BE2C (cell line): Measurements from ENCODE around the gene CPLX1.

Source experiments
- DNase-seq: peaks from one replicate; pipeline ENCODE4 v3.0.0-alpha.2; 2020
- H3K27me3 ChIP-seq: fragments of 250-450 bp; sonication (Bioruptor Pico); 2 replicates; pipeline ENCODE4 v1.5.1; 2020; ENCODE audit warnings: mild to moderate bottlenecking
- H3K36me3 ChIP-seq: fragments of 250-450 bp; sonication (Bioruptor Pico); 2 replicates; pipeline ENCODE4 v1.5.1; 2020; ENCODE audit warnings: mild to moderate bottlenecking
- H3K4me1 ChIP-seq: fragments of 250-450 bp; sonication (Bioruptor Pico); 2 replicates; pipeline ENCODE4 v1.5.1; 2020
- H3K4me3 ChIP-seq: 2 replicates; pipeline ENCODE4 v1.5.1; 2011; ENCODE audit warnings: low read depth, low read length
- H3K9me3 ChIP-seq: fragments of 250-450 bp; sonication (Bioruptor Pico); 2 replicates; pipeline ENCODE4 v1.5.1; 2020
- TF ChIP-seq, protein P1 (sequence below): IDR thresholded peaks from 2 replicates; pipeline ENCODE4 v1.5.1; 2012; ENCODE audit warnings: mild to moderate bottlenecking, low read depth, low read length

Gene CPLX1

GRCh38 chr4:821631-822030, 4.3 kb downstream of the CPLX1 start:
- no peak for DNase-seq
- H3K4me1 ChIP-seq, result peaks cover 17% of the 10 kb centered on the region
- TF ChIP-seq, protein P1, sequence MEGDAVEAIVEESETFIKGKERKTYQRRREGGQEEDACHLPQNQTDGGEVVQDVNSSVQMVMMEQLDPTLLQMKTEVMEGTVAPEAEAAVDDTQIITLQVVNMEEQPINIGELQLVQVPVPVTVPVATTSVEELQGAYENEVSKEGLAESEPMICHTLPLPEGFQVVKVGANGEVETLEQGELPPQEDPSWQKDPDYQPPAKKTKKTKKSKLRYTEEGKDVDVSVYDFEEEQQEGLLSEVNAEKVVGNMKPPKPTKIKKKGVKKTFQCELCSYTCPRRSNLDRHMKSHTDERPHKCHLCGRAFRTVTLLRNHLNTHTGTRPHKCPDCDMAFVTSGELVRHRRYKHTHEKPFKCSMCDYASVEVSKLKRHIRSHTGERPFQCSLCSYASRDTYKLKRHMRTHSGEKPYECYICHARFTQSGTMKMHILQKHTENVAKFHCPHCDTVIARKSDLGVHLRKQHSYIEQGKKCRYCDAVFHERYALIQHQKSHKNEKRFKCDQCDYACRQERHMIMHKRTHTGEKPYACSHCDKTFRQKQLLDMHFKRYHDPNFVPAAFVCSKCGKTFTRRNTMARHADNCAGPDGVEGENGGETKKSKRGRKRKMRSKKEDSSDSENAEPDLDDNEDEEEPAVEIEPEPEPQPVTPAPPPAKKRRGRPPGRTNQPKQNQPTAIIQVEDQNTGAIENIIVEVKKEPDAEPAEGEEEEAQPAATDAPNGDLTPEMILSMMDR, result no peak
- no peak overlapping the region for H3K4me3 ChIP-seq
- H3K9me3 ChIP-seq, result no peaks in the 10 kb centered on the region
- peaks cover 69% of the 10 kb centered on the region for H3K36me3 ChIP-seq
- H3K27me3 ChIP-seq, result no peaks in the 10 kb centered on the region

- peak; percentile 9 for DNase-seq
- H3K36me3 ChIP-seq, result peaks cover 70% of the 10 kb centered on the region
These were observed 4.7 kb downstream of the CPLX1 start for GRCh38 chr4:821181-821591.

DNA sequence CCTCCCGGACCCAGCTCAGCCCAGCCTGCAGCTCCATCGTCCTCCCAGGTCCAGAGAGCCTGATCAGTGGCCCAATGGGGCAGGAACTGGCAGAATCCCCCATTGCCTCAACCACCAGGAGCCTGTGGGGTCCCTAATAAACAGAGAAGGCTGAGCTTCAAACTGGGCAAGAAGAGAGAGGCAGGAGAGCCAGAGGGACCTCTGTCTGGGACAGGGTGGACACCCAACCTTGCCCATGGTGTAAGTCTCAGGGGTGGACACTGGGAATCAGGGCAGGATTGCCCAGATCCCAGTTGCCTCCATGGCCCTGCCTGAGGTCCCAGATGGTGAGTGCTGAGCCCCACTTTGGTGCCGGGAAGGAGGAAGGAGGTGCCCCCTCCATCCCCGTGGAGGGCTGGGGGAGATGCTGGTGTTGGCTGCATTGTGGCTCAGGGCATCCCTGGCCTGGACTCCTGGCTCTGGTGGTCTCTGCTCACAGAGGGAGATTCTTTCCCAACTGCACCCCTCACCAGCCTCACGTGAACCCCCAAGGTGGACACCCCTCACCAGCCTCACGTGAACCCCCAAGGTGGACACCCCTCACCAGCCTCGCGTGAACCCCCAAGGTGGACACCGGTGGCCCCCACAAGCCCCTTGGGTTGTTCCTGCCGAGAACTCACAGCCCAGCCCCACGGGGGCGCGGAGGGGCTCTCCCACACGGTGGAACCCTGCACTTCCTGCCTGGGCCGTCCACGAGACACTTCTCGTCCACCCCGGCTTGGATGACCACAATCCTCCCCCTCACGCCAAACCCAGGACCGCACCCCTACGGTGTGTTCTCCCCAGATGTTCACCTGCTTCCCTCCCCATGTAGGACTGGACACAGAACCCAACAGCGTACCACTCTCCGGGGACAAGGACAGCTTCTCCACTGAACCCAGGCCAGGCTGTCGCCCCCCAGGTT, 5.4 kb downstream of the CPLX1 start:
- Histone ChIP-seq H3K4me3 (no peak overlapping the region), H3K27me3 (no peaks in the 10 kb centered on the region), H3K4me1 (peaks cover 17% of the 10 kb centered on the region), H3K9me3 (no peaks in the 10 kb centered on the region), H3K36me3 (peaks cover 70% of the 10 kb centered on the region)
- no peak for DNase-seq
- TF ChIP-seq, protein P1, result no peak

More at GRCh38 chr4:821181-821591, 4.7 kb downstream of the CPLX1 start:
- H3K9me3 ChIP-seq, result no peaks in the 10 kb centered on the region
- H3K27me3 ChIP-seq, result no peaks in the 10 kb centered on the region
- TF ChIP-seq, protein P1, result no peak
- H3K4me3 ChIP-seq, result no peak overlapping the region
- peaks cover 17% of the 10 kb centered on the region for H3K4me1 ChIP-seq

GRCh38 chr4:819401-820229, 6.3 kb downstream of the CPLX1 start:
- peaks cover 69% of the 10 kb centered on the region for H3K36me3 ChIP-seq
- DNase-seq, result no peak
- H3K9me3 ChIP-seq, result no peaks in the 10 kb centered on the region
- H3K27me3 ChIP-seq, result no peaks in the 10 kb centered on the region
- peaks cover 17% of the 10 kb centered on the region for H3K4me1 ChIP-seq
- H3K4me3 ChIP-seq, result no peak overlapping the region
- TF ChIP-seq, protein P1, result no peak

- TF ChIP-seq, protein P1, result no peak
- H3K27me3 ChIP-seq, result no peaks in the 10 kb centered on the region
- no peak for DNase-seq
- peaks cover 58% of the 10 kb centered on the region for H3K36me3 ChIP-seq
- H3K9me3 ChIP-seq, result no peaks in the 10 kb centered on the region
- H3K4me1 ChIP-seq, result peaks cover 4% of the 10 kb centered on the region
- H3K4me3 ChIP-seq, result no peak overlapping the region
These were observed 7.6 kb downstream of the CPLX1 start for GRCh38 chr4:818106-818921.
